ENCODE data around the gene ZFP1.
"Not testable (repeated sequence)": the region's sequence is repeated elsewhere in the genome, so short reads cannot be mapped to it uniquely, and the experiment has no call there.

Gene ZFP1

DNA sequence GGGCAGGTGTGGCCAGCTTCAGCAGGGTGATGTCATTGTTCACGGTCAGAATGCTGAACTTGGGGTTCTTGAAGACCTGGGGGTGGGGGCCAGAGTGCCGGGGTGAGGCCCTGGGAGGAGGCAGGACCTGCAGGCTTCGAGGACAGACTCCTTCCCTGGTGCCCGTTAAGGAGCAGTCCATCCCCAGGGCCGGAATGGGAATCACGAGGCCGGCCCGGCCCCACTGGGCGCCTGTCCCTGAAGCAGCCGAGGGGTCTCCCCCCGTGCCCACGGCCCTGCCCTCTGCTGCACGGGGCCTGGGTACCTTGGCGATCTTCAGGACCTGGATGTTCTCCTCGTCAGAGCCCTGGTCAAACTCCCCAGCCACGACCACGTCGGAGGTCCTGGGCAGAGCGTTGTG is 57.1 kb downstream of the ZFP1 start:
- DNase-seq, result not testable (repeated sequence)

DNA sequence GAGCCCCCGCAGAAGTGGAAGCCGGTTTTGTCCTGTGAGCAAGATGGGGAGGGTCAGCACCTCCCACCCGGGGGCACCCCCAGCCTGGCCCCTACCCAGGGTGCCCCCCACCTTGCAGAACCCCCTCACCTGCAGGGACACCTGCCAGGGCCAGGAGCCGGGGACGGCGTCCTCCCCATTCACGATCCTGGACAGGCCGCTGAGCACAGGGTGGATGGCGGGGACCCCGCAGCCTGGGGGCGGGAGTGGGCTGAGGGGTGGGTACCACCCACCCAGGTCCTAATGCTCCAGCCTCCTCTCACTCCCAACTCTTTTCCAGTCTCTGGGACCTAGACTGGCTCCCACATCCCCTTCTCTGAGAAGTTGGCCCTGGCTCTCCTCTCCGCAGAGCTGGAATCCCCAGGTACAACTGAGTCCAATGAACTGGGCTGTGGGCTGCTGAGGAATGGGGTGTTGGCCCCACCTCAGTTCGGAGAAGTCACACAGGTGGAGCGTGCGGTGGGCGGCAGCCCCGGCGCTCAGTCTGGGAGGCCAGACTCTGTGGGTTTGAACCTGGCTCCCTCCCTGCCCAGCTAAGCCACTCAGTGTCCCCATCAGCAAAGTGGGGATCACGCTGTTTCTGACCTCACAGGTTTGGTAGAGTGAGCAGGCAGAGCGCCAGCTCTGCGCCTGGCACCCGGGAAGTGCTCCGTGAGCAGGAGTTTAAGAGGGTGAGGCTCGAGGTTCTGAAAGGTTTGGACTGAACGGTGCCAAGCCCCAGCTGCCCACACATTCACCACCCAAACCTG is 57.8 kb downstream of the ZFP1 start:
- not testable (repeated sequence) for DNase-seq

DNA sequence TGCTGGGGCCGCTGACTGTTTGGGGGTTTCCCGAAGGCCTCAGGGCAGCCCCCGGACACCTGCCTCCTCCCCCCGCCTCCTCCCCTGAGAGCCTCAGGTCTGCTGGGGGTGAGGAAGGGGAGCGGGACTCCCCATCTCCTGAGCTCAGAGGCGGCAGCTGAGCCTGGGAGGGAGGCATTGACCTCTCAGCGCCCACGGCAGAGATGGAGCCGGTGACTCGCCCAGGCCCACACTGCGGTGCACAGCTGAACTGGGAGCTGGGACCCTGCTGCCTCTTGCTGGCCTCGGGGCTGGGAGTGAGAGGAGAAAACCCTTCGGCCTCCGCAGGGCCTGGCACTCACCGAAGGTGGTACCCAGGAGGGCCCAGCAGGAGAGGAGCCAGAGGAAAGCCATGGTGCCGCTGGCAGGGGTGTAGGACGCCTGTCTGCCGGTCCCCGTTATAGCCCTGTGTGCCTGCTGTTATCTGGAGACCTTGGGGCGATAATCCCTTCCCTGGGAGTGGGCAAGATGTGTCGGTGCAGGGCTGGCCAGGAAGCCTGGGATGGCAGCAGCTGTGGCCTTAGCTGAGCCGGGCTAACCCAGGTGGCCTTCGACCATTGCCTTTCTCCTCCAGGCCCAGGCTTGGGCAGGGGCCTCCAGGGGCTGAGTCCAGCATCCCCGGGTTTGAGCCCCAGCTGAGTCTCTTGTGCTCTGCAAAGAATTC is 58.6 kb downstream of the ZFP1 start, which contains the start of gene CTRB2:
TSS of gene CTRB2 (minus strand) at position 413 of the 703 bp plus-strand sequence. CDS start at position 393, 20 bp downstream.
- DNase-seq, result no peak

DNA sequence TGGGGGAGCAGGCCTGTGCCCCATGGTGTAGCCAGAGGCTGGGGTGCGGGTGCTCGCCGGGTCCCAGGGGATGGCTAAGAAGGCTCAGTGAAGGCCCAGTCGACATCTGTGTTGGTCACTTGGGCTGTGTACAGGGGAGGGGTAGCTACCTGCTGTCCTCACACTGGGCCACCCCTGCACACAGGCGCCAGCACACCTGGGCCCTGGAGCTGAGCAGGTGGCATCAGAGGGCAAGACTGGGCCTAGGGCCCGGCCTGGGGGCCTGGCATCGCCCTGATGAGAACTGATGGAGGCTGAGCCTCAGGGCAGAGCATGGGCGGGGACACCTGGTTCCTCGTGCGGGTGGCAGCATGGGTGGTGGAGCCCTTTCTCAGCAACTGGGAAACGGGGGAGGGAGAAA is 59.5 kb downstream of the ZFP1 start:
- no peak for DNase-seq

DNA sequence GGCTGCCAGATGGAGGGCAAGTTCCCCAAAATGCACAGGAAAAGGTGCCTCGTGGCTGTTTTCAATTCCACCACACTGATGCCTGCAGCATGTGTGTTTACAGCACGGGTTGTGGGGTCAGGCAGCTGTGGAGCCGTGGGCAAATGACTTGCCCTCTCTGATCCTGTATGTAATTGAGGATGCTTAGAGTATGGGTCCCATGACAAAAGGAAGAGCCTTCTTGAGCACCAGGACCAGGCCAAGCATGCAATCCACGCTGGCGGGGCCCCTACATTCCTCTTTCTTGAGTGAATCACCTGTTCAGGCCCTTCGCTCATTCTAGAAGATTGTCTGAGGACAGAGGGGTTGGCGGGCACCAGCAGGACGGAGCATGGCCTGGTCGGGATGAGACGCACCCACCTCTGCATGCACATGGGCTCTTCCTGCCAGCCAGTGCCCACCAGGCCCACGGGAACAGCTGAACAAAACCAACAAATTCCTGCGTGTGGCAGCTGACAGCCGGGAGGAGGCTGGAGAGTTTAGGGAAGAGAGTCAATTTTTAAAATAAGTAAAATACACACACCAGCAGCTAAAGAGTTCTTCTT is 60.0 kb downstream of the ZFP1 start:
- DNase-seq, result no peak

DNA sequence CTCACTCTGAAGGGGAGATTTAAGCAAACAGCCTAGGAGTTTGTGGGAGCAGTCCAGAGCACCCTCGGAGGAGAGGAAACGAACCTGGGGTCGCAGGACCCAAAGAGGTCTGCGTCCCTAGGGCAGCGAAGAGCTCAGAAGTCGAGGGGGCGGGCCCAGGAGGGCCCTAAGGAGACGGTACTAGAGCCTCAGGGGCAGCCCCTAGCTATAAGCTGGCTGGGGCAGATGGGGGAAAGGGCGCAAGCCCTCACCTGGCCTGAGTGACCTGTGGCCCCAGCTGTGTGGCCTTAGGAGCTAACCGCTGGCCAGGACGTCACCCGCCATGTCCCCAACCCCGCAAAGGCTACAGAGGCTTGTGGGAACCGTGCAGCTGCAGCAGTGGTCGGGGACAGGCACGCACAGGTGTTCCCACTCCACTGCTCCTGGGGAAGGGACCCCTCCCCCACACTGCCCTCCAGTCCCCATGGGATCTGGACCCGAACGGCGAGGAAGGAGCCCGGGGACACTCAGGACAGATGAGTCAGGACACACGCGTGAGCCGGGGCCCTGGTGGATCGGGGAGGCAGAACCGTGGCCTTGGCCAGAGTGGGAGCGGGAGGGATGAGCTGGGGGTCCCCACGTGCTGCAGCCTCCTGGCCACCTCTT is 60.7 kb downstream of the ZFP1 start:
- no peak for DNase-seq

DNA sequence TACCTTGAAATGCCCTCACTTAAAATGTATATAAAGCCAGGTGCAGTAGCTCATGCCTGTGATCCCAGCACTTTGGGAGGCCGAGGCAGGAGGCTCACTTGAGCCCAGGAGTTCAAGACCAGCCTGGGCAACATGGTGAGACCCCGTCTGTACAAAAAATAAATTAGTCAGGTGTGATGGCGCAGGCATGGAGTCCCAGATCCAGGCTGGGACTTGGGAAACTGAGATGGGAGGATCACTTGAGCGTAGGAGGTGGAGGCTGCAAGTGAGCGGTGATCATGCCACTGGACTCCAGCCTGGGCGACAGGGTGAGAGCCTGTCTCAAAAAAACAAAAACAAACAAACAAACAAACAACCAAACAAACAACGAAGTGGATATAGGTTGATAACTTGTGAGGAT is 61.2 kb downstream of the ZFP1 start:
- not testable (repeated sequence) for DNase-seq

DNA sequence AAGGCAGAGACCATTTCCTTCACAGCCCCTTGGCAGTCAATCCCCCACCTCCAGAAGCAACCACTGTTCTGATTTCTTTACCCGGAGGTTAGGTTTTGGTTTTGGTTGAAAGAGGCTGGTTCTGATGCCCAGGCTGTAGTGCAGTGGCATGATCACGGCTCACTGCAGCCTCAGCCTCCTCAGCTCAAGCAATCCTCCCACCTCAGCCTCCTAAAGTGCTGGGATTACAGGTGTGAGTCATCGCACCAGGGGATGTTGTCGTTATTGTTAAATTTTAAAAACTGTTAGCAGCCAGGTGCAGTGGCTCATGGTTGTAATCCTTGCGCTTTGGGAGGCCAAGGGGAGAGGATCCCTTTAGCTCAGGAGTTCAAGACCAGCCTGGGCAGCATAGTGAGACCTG is 61.6 kb downstream of the ZFP1 start:
- no peak for DNase-seq

DNA sequence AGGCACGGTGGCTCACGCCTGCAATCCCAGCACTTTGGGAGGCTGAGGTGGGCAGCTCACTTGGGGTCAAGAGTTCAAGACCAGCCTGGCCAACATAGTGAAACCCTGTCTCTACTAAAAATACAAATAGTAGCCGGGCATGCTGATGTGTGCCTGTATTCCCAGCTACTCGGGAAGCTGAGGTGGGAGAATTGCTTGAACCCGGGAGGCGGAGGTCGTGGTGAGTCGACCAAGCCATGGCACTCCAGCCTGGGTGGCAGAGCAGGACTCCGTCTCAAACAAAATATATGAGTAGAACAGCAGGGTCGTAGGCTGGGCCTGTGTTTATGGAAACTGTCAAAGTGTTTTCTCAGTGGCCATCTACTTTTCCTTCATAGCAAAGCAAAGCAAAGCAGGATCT is 63.0 kb downstream of the ZFP1 start:
- DNase-seq, result not testable (repeated sequence)

DNA sequence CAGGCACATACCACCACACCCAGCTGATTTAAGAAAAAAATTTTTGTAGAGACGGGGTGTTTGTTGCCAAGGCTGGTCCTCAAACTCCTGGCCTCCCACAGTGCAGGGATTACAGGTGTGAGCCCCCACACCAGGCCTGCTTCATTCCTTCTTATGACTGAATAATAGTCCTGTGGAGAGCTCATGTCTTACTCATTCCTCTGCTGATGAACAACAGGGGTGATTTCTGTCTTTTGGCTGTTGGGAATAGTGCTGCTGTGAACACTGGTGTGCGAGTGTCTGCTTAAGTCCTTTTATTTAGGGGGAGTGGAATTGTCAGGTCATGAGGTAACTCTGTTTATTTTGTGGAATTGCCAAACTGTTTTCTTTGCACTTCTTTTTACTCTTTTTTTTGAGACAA is 67.8 kb downstream of the ZFP1 start:
- no peak for DNase-seq

DNA sequence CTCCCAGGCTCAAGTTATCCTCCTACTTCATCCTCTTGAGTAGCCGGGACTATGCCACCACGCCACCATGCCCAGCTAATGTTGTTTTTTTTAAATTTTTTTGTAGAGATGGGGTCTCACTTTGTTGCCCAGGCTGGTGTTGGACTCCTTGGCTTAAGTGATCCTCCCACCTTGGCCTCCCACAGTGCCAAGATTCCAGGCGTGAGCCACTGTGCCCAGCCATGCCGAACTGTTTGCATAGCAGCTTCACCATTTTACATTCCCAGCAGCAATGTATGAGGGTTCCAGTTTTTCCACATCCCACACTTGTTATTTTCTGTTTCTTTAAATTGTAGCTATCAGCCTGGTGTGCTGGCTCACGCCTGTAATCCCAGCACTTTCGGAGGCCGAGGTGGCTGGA is 68.3 kb downstream of the ZFP1 start:
- DNase-seq, result no peak

DNA sequence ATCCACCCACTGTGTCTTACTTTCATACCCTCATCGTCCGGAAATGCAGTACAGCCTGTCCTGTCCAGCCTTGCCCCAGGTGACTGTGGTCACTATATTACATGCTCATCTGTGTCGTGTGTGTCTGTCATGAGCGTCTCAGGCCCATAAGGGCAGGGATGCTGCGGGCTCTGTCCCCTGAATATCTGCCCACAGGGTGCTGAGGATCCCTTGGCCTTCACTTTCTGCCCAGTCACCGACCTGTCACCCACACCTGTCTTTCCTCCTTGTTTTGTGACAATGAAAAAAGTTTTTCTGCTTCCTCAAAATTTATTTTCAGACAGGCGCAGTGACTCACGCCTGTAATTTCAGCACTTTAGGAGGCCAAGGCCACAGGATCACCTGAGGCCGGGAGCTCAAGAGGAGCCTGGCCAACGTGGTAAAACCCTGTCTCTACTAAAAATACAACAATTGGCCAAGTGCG is 69.1 kb downstream of the ZFP1 start:
- no peak for DNase-seq

DNA sequence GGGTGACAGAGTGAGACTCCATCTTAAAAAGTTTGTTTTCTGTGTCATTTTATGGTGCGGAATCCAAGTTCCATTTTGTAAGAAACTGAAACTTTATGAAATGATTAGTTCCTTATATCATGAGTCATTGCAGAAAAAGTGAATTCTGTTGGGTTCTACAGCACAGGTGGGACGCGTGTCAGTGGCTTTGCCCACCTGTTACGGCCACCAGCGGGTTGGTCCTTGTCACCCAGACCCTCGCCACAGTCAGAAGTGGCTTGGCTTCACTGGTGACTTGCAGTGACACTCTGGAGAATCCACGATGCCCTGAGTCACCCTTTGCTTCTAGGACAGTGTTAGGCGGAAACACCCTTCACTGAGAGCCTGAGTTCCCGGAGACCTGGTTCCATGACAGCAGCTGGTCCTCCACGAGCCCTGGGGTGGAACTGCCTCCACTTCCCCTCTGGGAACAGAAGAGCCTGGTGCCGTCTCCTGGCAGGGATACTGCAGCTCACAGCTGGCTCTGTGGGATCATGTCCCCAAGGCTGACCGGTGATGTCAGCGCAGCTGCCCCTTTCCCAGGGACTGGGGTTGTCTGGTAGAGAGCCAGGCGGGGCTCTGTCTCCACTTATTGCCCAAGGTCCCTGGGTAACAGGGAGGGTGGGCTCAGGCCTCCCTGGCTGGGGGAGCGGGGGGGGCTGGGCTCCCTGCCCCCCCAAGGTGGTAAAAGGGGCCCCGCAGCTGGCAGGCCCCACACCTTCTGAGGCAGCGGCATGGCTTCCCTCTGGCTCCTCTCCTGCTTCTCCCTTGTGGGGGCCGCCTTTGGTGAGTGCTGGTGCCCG is 70.1 kb downstream of the ZFP1 start, which contains the start of gene CTRB1:
TSS of gene CTRB1 (plus strand) at position 733 of the 821 bp plus-strand sequence. CDS start at position 753, 20 bp downstream.
- no peak for DNase-seq

DNA sequence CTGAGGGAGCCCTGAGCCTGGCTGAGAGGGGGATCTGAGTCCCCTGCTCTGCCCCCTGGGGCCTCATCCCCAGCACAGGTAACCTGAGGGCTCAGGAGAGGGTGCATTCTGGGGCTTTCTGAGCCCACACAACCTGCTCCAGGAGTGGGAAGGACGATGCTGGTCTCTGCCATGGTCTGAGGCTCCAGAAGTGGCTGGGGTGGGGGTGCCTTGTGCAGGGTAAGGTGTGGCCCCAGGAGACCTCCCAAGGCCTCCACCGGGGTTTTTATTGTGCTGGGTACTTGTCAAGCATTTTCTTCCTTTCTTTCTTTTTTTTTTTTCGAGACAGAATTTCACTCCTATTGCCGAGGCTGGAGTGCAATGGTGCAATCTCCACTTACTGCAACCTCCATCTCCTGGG is 70.8 kb downstream of the ZFP1 start:
- DNase-seq, result no peak

DNA sequence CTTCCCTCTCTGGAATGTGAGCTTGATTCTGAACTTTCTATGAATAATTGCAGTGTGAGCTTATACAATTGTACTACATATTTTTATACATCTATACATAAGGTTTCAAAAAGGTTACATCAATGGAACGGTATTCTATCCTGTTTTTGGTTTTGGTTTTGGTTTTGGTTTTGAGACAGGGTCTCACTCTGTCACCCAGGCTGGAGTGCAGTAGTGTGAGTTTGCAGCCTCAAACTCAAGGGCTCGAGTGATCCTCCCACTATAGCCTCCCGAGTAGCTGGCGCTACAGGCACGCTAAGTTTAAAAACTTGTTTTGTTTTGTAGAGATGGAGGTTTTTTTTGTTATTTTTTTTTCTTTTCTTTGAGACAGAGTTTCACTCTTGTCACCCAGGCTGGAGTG is 71.5 kb downstream of the ZFP1 start:
- no peak for DNase-seq

All from cerebellar nuclear complex (tissue), 1 donor.